Measurements from ENCODE around the gene TMEM151B. TPM values are rescaled to one million over a fixed set of nuclear protein-coding genes. Genes with fewer than 3 reads are reported as not detected.

The TMEM151B gene
- total and polyA plus RNA-seq, 2 of the 13 experiments (the other 11 are each of a cell fraction or from before 2014, with no cell fraction given): not detected

- TF ChIP-seq USF2 (IDR thresholded peaks at IDR 0.05; ENCODE audit: low read depth, low read length) (peak; percentile 27; the same call in 1 of the 2 replicates), USF2 (CRISPR knock-in tag; IDR thresholded peaks at IDR 0.05; ENCODE audit: borderline replicate concordance) (no peak; the same call in 1 of the 2 replicates), ZNF33B (CRISPR knock-in tag; IDR thresholded peaks at IDR 0.05) (no peak), ZBTB39 (CRISPR knock-in tag; IDR thresholded peaks at IDR 0.05) (no peak), ZMYM3 (CRISPR knock-in tag; IDR thresholded peaks at IDR 0.05) (0 out of 2 replicates have a peak, but pooled peaks have one; percentile 46), CEBPB (IDR thresholded peaks at IDR 0.05; ENCODE audit: borderline replicate concordance, low read depth, low read length) (no peak), FOXC1 (CRISPR knock-in tag; IDR thresholded peaks at IDR 0.05; ENCODE audit: borderline replicate concordance) (peak; percentile 65; the same call in 1 of the 2 replicates), ZNF780A (CRISPR knock-in tag; IDR thresholded peaks at IDR 0.05) (0 out of 2 replicates have a peak, but pooled peaks have one; percentile 18), ZFP36 (IDR thresholded peaks at IDR 0.05; ENCODE audit: borderline replicate concordance, low read depth, low read length, partially characterized antibody) (no peak), SMAD1 (CRISPR knock-in tag; IDR thresholded peaks at IDR 0.05; ENCODE audit: borderline replicate concordance, low read depth) (no peak; the same call in 1 of the 2 replicates), ZC3H4 (CRISPR knock-in tag; IDR thresholded peaks at IDR 0.05; ENCODE audit: borderline replicate concordance) (no peak), ISL2 (CRISPR knock-in tag; IDR thresholded peaks at IDR 0.05) (0 out of 2 replicates have a peak, but pooled peaks have one; percentile 28), LCORL (IDR thresholded peaks at IDR 0.05) (no peak), LCORL (CRISPR knock-in tag; IDR thresholded peaks at IDR 0.05) (peak; percentile 90), ZBTB21 (CRISPR knock-in tag; IDR thresholded peaks at IDR 0.05) (no peak), HOMEZ (CRISPR knock-in tag; IDR thresholded peaks at IDR 0.05; ENCODE audit: low read depth) (no peak), TOE1 (CRISPR knock-in tag; IDR thresholded peaks at IDR 0.05) (no peak), FOXA3 (CRISPR knock-in tag; IDR thresholded peaks at IDR 0.05) (peak; percentile 50; the same call in 1 of the 2 replicates), ZNF225 (CRISPR knock-in tag; IDR thresholded peaks at IDR 0.05) (0 out of 2 replicates have a peak, but pooled peaks have one; percentile 32), ZNF850 (CRISPR knock-in tag; conservative IDR thresholded peaks at IDR 0.05) (no peak), ZSCAN9 (CRISPR knock-in tag; IDR thresholded peaks at IDR 0.05; ENCODE audit: borderline replicate concordance) (no peak), SMAD3 (CRISPR knock-in tag; IDR thresholded peaks at IDR 0.05) (no peak)
- TF ChIP-seq, protein P1, sequence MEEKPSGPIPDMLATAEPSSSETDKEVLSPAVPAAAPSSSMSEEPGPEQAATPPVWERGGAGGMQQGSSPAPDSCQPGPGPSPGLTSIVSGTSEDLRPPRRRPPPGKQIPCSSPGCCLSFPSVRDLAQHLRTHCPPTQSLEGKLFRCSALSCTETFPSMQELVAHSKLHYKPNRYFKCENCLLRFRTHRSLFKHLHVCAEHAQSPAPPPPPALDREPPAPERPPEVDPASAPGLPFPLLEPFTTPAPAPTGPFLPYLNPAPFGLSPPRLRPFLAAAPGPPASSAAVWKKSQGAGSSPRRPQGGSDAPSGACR (CRISPR knock-in tag; IDR thresholded peaks at IDR 0.05): no peak
- TF ChIP-seq, protein P2, sequence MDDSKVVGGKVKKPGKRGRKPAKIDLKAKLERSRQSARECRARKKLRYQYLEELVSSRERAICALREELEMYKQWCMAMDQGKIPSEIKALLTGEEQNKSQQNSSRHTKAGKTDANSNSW (CRISPR knock-in tag; IDR thresholded peaks at IDR 0.05; ENCODE audit: borderline replicate concordance): no peak
Observed at GRCh38 chr6:44223319-44224028, 46.8 kb upstream of the TMEM151B start, which contains the start of gene SLC29A1 (continued).

All from HepG2 (cell line).